ENCODE measurements around the gene GPC3.

The GPC3 gene

DNA sequence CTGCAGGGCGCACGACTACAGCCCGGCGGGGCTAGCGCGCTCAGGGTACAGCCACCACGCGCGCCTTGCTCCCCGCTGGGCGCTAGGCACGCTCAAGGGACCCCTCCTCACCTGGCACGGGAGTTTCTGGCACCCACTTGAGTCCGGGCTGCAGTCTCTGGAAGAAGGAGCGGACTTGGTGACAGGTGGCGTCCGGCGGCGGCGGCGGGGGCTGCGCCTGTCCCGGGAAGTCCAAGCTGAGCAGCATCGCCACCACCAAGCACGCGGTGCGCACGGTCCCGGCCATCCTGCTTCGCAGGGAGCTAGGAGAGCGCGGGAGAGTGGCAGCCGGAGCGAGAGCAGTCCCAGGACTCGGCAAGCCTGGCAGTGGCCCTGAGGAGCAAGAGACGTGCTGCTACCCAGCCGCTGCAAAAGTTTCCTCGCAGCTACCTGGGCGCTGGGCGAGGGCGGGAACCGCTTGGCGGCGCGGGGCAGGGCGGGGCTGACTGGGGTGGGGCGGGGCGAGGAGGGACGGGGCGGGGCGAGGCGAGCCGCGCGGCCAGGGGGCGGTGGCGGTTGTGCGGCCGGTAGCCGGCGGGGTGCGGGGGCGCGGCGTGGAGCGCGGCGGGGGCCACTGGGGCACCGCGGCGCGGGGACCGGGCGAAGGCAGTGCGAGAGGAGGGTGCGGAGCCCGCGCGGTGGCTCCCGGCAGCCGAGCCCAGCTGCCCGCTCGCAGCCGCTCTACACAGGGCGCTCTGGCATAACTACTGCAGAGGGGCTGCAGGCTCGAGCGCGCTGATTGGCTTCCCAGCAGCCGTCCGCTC, at the start of gene GPC3:
GPC3 (minus strand) TSS at position 431 of the 803 bp plus-strand sequence.
- DNase-seq (ENCODE audit: extremely low read depth, low read depth) = no peak
- TF ChIP-seq, protein P1, sequence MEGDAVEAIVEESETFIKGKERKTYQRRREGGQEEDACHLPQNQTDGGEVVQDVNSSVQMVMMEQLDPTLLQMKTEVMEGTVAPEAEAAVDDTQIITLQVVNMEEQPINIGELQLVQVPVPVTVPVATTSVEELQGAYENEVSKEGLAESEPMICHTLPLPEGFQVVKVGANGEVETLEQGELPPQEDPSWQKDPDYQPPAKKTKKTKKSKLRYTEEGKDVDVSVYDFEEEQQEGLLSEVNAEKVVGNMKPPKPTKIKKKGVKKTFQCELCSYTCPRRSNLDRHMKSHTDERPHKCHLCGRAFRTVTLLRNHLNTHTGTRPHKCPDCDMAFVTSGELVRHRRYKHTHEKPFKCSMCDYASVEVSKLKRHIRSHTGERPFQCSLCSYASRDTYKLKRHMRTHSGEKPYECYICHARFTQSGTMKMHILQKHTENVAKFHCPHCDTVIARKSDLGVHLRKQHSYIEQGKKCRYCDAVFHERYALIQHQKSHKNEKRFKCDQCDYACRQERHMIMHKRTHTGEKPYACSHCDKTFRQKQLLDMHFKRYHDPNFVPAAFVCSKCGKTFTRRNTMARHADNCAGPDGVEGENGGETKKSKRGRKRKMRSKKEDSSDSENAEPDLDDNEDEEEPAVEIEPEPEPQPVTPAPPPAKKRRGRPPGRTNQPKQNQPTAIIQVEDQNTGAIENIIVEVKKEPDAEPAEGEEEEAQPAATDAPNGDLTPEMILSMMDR (IDR thresholded peaks at IDR 0.05; ENCODE audit: low read depth, low read length) = no peak

DNA sequence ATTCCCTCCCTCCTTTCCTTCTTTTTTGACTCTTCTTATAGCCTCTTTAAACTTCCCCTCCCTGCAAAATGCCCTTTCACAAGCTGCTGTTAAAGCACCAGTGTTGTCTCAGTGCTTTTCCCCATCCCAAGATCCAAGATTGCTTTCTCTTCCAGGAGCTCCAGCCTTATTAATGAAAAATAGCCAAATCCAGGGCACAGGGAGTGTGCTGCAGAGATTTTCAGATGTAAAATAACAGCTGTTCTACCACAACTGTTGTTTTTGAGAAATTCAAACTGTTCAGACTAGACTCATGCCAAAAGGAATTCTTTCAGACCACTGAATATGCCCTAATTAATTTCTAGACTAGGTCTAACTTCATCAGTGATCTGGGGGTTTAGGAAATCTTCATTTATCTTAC, 47.0 kb upstream of the GPC3 start:
- no peak for DNase-seq (ENCODE audit: extremely low read depth, low read depth)
- TF ChIP-seq, protein P1 (IDR thresholded peaks at IDR 0.05; ENCODE audit: low read depth, low read length) = no peak

DNA sequence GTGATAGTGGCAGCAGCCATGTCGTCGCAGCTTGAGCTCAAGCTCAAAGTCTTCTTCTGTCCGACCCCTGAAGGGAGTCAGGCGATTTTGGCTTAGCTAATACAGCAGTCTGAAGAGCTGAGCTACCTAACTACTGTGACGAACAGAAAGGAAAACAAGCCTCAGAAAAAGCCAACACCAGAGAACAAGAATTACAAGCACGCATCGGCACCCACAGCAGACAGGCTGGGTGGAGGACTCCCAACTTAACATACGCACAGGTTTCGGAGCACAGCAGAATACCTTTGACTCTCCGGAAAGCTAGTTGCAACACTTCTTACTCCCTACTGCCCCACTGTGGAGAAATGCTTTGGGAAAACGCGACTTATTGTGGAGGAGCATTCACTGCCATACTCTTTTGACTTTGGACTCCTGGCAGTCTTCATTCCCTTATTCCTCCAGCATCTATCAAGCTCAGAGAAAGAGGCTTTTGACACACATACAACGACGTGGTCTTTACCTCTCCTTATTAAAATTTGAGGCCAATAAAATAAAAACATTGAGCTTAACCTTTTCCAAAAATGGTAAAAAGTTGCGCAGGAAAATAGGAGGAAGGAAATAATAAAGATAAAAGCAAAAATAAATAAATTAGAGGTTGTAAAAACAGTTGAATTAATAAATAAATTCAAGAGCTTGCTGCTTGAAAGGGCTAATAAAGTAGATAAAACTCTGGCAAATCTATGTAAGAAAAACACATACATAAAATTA, 41.3 kb upstream of the GPC3 start:
- TF ChIP-seq, protein P1 (IDR thresholded peaks at IDR 0.05; ENCODE audit: low read depth, low read length) = peak; percentile 62

DNA sequence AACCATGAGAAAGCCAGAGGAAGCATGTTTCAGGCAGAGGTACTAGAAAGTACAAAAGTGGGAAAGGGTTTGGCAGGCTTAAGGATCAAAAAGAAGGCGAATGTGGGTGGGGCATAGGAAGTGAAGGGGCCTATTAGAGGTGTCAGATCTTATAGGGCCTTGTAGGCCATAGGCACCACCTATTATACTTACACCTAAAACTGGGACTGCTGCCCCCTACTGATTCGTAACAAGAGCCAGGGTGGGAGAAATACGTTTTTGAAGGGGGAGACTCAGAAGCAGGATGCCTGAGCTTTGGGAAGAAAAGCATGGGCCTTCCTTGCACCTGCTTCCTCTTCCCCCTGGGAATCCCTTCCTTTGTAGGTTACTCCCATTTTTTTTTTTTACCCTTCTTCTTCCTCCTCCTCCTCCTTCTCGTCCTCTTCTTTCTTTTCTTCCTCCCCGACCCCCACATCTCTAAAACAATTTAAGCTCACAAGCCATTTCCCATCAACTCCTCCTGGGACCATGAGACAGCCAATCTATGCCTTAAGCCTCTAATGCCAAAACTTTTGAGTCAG, 40.7 kb upstream of the GPC3 start:
- DNase-seq (ENCODE audit: extremely low read depth, low read depth) = no peak

More for the DNA sequence above, 41.3 kb upstream of the GPC3 start:
- peak; percentile 24 for DNase-seq (ENCODE audit: extremely low read depth, low read depth)

DNA sequence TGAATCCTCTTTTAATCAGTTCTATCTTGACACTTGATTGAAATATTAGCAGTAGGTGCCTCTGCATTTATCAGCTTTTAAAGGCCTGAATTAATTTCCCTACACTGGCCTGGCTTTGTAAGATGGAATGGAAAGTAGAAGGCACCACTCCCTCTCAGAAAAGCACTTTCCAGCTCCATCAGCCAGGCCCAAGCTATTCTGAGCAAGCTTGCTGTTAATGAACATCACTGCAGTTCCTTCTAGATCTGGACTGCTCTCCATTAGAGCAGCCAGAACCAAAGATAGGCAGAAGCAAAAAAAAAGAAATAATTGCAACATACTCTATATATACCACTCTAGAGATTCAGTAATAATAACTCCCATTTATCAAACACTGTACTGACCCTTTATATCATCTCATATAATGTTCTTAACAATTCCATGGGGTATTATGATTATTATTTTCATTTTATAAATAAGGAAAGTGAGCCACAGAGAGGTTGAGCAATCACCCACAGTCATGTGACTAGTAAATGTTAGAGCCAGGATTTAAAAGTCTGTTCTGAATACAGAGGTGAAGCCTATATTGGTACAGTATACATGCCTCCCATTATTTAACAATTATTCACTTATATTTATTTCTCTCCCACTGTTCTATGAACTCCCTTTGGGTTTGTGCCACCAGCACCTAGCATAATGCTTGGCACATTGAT, 39.4 kb upstream of the GPC3 start:
- TF ChIP-seq, protein P1 (IDR thresholded peaks at IDR 0.05; ENCODE audit: low read depth, low read length) = no peak
- no peak for DNase-seq (ENCODE audit: extremely low read depth, low read depth)

More for the DNA sequence above, 40.7 kb upstream of the GPC3 start:
- TF ChIP-seq, protein P1 (IDR thresholded peaks at IDR 0.05; ENCODE audit: low read depth, low read length) = no peak

DNA sequence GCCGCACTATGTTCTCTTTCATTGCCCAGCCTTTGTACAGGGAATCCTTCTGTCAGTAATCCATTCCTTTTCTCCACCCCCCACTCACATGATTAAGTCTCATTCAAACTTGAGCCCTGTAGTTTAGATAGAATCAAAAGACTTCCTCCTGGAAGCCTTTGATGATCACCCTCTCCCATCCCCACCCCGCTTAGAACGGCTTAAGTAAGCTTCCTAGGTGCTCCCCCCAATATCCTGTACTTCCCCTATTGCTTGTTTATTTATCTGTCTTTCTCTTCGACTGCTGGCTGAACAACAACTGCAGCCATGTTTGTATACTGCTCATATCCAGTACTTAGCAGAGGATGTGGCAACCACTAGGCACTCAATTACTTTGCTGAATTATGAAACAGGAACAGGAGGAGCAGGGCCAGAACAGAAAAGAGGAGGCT, 38.5 kb upstream of the GPC3 start:
- DNase-seq (ENCODE audit: extremely low read depth, low read depth) = no peak
- TF ChIP-seq, protein P1 (IDR thresholded peaks at IDR 0.05; ENCODE audit: low read depth, low read length) = no peak

All from AG09319 (cell line).